ENCODE data around the gene MGMT. TPM values are rescaled to one million over a fixed set of nuclear protein-coding genes. Genes with fewer than 3 reads are reported as not detected.

Gene MGMT
- total RNA-seq, 1 experiment from 2014 or later, result 11.5 TPM

DNA sequence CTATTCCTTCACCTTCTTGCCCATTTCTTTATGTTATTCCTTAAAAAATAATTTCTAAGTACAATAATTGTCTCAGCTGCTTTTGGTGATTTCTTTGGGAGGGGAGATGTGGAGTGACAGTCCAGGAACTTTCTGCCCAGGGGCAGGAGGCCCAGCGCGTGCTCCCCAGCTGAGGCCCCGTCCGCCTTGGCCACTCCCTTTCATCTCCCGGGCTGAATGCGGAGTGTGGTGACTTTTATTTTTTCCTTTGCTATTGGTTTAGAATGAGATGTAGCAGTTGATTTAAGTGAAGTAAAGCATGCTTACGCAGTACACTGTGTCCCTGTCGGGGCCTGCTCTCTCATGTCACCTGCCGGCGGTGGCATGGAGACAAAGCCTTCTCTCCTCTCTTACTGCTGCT lies 141.6 kb downstream of the MGMT start:
- ATAC-seq (no peak), DNase-seq (ENCODE audit: low read depth, low spot score) (no peak)
- H3K9me2 ChIP-seq (ENCODE audit: insufficient read depth), result no peaks in the 10 kb centered on the region
- no peak overlapping the region for H3K27ac ChIP-seq (ENCODE audit: low read depth, low read length)
- ChIA-PET POLR2A (no interaction called here), CTCF (no interaction called here), RAD21 (ENCODE audit: low non-redundant PET in 1 of 2, low total read pairs in 2 of 2, uncharacterized antibody in 2 of 2, unreplicated experiment in 2 of 2) (no interaction called here)
- H4K20me1 ChIP-seq (ENCODE audit: insufficient read depth), result no peaks in the 10 kb centered on the region
- intact Hi-C loops (cut with micrococcal nuclease), result no loop called here
- TF ChIP-seq SRF (IDR thresholded peaks at IDR 0.05; ENCODE audit: low read depth), result no peak
- H3K27me3 ChIP-seq (ENCODE audit: insufficient read depth, low read length), result no peaks in the 10 kb centered on the region
- H3K36me3 ChIP-seq (ENCODE audit: control insufficient read depth in 1 of 2, insufficient read depth in 2 of 2, low read length in 2 of 2), result no peaks in the 10 kb centered on the region
- no peak overlapping the region for H3K9ac ChIP-seq (ENCODE audit: low read length)
- no peak overlapping the region for H3K4me3 ChIP-seq (replicated peaks in 1 of 2; ENCODE audit: low read depth in 1 of 2, low read length in 2 of 2)
- no TSS peak for BruUV-seq (replicated peaks)
- no peak overlapping the region for H3K4me2 ChIP-seq (ENCODE audit: low read length)
- no peaks in the 10 kb centered on the region for H3K9me3 ChIP-seq (ENCODE audit: control insufficient read depth in 1 of 2, insufficient read depth in 1 of 2, low read depth in 1 of 2, low read length in 2 of 2)
- H3K4me1 ChIP-seq (ENCODE audit: control insufficient read depth in 1 of 2, insufficient read depth in 2 of 2, low read length in 2 of 2), result no peaks in the 10 kb centered on the region
- H3K79me2 ChIP-seq (ENCODE audit: insufficient read depth, low read length), result no peaks in the 10 kb centered on the region
- H2AFZ ChIP-seq (ENCODE audit: low read depth, low read length, poor library complexity, severe bottlenecking), result no peak overlapping the region

DNA sequence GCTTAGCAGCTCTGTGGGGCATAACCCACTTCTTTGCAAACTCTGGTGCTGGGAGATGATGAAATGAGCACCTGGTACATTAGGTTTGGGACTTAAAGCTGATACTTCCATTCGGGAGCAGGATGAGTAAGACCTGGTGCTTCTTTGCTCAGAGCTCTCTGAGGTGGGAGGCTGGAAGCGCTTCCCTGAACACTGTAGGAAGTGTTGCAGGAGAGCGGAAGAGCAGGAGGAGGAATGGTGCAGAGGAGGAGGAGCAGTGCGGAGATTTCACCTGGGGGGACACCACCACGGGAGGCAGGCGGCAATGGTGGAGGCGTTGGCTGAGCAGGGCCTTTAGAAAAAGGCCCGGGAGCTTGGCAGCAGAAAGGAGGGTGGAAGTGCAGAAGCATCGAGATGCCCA lies 142.5 kb downstream of the MGMT start:
- no peak overlapping the region for H2AFZ ChIP-seq (ENCODE audit: low read depth, low read length, poor library complexity, severe bottlenecking)
- H3K4me1 ChIP-seq (ENCODE audit: control insufficient read depth in 1 of 2, insufficient read depth in 2 of 2, low read length in 2 of 2), result no peaks in the 10 kb centered on the region
- ATAC-seq (no peak), DNase-seq (ENCODE audit: low read depth, low spot score) (no peak)
- H3K4me3 ChIP-seq (replicated peaks in 1 of 2; ENCODE audit: low read depth in 1 of 2, low read length in 2 of 2), result no peak overlapping the region
- POLR2A ChIA-PET, result no interaction called here
- no peaks in the 10 kb centered on the region for H3K9me2 ChIP-seq (ENCODE audit: insufficient read depth)
- intact Hi-C loops (cut with micrococcal nuclease), result no loop called here
- H3K27ac ChIP-seq (ENCODE audit: low read depth, low read length), result no peak overlapping the region
- no peak overlapping the region for H3K9ac ChIP-seq (ENCODE audit: low read length)
- no peaks in the 10 kb centered on the region for H3K79me2 ChIP-seq (ENCODE audit: insufficient read depth, low read length)
- RAD21 ChIA-PET (ENCODE audit: low non-redundant PET in 1 of 2, low total read pairs in 2 of 2, uncharacterized antibody in 2 of 2, unreplicated experiment in 2 of 2), result no interaction called here
- no peaks in the 10 kb centered on the region for H4K20me1 ChIP-seq (ENCODE audit: insufficient read depth)
- H3K27me3 ChIP-seq (ENCODE audit: insufficient read depth, low read length), result no peaks in the 10 kb centered on the region
- H3K9me3 ChIP-seq (ENCODE audit: control insufficient read depth in 1 of 2, insufficient read depth in 1 of 2, low read depth in 1 of 2, low read length in 2 of 2), result no peaks in the 10 kb centered on the region
- TF ChIP-seq ZFX (IDR thresholded peaks at IDR 0.05) (no peak), ZNF274 (IDR thresholded peaks at IDR 0.05; ENCODE audit: low read depth, low read length) (no peak), TCF7L2 (IDR thresholded peaks at IDR 0.05; ENCODE audit: borderline replicate concordance, extremely low read depth, insufficient read depth, insufficient read length) (no peak), REST (IDR thresholded peaks at IDR 0.05; ENCODE audit: low read depth) (no peak), ELF1 (IDR thresholded peaks at IDR 0.05; ENCODE audit: borderline replicate concordance, low read depth) (no peak), CEBPB (IDR thresholded peaks at IDR 0.05; ENCODE audit: low read depth) (no peak), JUND (IDR thresholded peaks at IDR 0.05) (no peak), EZH2 (IDR thresholded peaks at IDR 0.05) (no peak), POLR2A (IDR thresholded peaks at IDR 0.05; ENCODE audit: borderline replicate concordance, extremely low read depth, insufficient read depth, insufficient read length) (no peak), POLR2AphosphoS5 (IDR thresholded peaks at IDR 0.05; ENCODE audit: low read depth, low read length) (no peak), SIN3A (IDR thresholded peaks at IDR 0.05; ENCODE audit: low read depth) (no peak)
- TF ChIP-seq, protein P1, sequence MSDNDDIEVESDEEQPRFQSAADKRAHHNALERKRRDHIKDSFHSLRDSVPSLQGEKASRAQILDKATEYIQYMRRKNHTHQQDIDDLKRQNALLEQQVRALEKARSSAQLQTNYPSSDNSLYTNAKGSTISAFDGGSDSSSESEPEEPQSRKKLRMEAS (IDR thresholded peaks at IDR 0.05), result no peak
- TF ChIP-seq, protein P2, sequence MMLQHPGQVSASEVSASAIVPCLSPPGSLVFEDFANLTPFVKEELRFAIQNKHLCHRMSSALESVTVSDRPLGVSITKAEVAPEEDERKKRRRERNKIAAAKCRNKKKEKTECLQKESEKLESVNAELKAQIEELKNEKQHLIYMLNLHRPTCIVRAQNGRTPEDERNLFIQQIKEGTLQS (IDR thresholded peaks at IDR 0.05), result no peak
- BruUV-seq (replicated peaks), result no TSS peak
- H3K36me3 ChIP-seq (ENCODE audit: control insufficient read depth in 1 of 2, insufficient read depth in 2 of 2, low read length in 2 of 2), result no peaks in the 10 kb centered on the region
- H3K4me2 ChIP-seq (ENCODE audit: low read length), result no peak overlapping the region
- CTCF ChIA-PET, result no interaction called here
